Effector memory CD8-positive, alpha-beta T cell (primary cell): ENCODE results near the gene LGALS16.
A peak's percentile ranks its signal among the peaks of the same experiment; 100 is the strongest.
"Not testable (repeated sequence)": the region's sequence is repeated elsewhere in the genome, so short reads cannot be mapped to it uniquely, and the experiment has no call there.

Source experiments
- ATAC-seq: fragments of 150-1000 bp; cut with Tn5 transposase; replicated peaks from 2 replicates; pipeline ENCODE4 v1.10.0; 2021; ENCODE audit warnings: mild to moderate bottlenecking, moderate library complexity
- DNase-seq, 3 experiments: peaks; one replicate each; pipeline ENCODE4 v3.0.0; 2021
- H3K27ac Mint-ChIP-seq, 2 donors: one replicate each; pipeline ENCODE4 v1.8.0; 2022; ENCODE audit warnings: mild to moderate bottlenecking in 2 of 2, mixed read lengths in 2 of 2, moderate library complexity in 2 of 2
- H3K27me3 Mint-ChIP-seq, 2 donors: one replicate each; pipeline ENCODE4 v1.8.0; 2022; ENCODE audit warnings: mixed read lengths in 2 of 2
- H3K36me3 Mint-ChIP-seq: one replicate; pipeline ENCODE4 v1.8.0; 2022; ENCODE audit warnings: mild to moderate bottlenecking, moderate library complexity, mixed read lengths; ENCODE audit not compliant: insufficient read depth
- H3K4me1 Mint-ChIP-seq, 2 donors: one replicate each; pipeline ENCODE4 v1.8.0; 2022; ENCODE audit warnings: low read depth in 2 of 2, mixed read lengths in 2 of 2
- H3K4me3 Mint-ChIP-seq, 2 donors: one replicate each; pipeline ENCODE4 v1.8.0; 2022; ENCODE audit warnings: mild to moderate bottlenecking in 2 of 2, mixed read lengths in 2 of 2, moderate library complexity in 2 of 2
- H3K9me3 Mint-ChIP-seq, 2 donors: one replicate each; pipeline ENCODE4 v1.8.0; 2022; ENCODE audit warnings: mixed read lengths in 2 of 2

The LGALS16 gene

DNA sequence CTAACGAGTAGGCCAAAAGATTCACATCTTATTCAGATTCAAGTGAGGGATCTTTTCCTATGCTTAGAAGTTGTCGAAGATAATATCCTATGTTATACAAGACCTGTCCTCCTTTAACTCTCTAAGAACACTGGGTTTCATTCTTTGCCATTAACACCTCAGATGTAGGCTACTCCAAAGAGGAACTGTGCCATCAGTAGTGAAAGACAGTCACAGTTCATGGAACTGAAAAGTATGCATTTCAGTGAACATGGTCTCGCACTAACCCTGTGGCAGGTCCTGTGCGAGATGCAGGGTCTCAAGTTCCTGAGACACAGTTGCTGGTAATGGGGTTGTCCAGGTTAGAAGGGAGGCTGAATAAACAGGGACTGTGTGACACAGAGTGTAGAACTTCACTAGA is 4.1 kb downstream of the LGALS16 start:
- no peak for ATAC-seq
- no peak overlapping the region for H3K4me3 Mint-ChIP-seq
- H3K27ac Mint-ChIP-seq = no peak overlapping the region
- no peaks in the 10 kb centered on the region for H3K9me3 Mint-ChIP-seq
- H3K4me1 Mint-ChIP-seq = no peaks in the 10 kb centered on the region
- H3K36me3 Mint-ChIP-seq = no peaks in the 10 kb centered on the region
- DNase-seq = no peak
- peaks cover 55 to 67% of the 10 kb centered on the region in 2 donors for H3K27me3 Mint-ChIP-seq

DNA sequence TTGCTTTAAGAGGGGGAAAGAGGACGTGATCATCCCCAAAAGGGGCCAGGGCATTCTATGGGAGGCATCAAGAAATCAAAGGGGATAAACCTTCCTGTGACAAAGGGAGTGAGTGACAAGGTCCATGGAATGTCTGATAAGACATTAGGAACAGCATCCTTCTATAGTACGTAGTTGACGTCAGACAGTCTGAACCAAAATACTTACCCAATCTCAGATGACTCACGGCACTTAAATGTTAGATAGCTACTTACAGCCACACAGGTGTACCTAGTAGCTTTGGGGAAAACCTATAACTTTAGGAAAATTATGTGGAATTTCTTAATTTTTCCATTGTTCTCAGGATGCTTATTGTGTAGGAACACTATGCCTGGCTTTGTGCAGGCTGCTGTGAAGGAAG is 4.9 kb downstream of the LGALS16 start:
- Mint-ChIP-seq H3K27ac (no peak overlapping the region), H3K36me3 (no peaks in the 10 kb centered on the region), H3K27me3 (peaks cover 62 to 72% of the 10 kb centered on the region in 2 donors), H3K4me1 (no peaks in the 10 kb centered on the region), H3K9me3 (no peaks in the 10 kb centered on the region), H3K4me3 (no peak overlapping the region)
- ATAC-seq (no peak), DNase-seq (no peak)

DNA sequence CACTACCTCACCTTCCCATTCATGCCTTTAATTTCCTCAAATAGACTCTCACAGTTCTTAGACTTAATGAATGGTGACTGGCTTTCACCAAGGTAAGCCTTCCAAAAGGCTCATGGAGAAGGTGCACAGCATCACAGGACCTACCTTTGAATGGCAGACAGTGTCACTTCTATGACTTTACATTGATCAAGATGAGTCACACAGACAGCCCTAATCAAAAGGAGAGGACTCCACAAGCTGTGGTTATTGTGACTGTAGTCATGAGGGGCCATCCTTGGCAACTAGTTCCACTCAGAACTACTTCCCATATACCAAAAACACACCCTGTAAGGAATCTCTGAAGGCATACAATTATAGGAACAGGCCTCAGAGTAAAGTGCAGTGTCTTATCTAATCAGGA is 5.9 kb downstream of the LGALS16 start:
- H3K4me1 Mint-ChIP-seq = no peaks in the 10 kb centered on the region
- ATAC-seq (no peak), DNase-seq (no peak)
- no peak overlapping the region for H3K27ac Mint-ChIP-seq
- no peak overlapping the region for H3K4me3 Mint-ChIP-seq
- H3K9me3 Mint-ChIP-seq = no peaks in the 10 kb centered on the region
- peaks cover 62 to 72% of the 10 kb centered on the region in 2 donors for H3K27me3 Mint-ChIP-seq
- H3K36me3 Mint-ChIP-seq = no peaks in the 10 kb centered on the region

DNA sequence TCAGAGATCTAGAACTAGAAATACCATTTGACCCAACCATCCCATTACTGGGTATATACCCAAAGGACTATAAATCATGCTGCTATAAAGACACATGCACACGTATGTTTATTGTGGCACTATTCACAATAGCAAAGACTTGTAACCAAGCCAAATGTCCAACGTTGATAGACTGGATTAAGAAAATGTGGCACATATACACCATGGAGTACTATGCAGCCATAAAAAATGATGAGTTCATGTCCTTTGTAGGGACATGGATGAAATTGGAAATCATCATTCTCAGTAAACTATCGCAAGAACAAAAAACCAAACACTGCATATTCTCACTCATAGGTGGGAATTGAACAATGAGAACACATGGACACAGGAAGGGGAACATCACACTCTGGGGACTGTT is 14.1 kb downstream of the LGALS16 start:
- not testable (repeated sequence) for H3K9me3 Mint-ChIP-seq, H3K36me3 Mint-ChIP-seq, H3K4me3 Mint-ChIP-seq, H3K27ac Mint-ChIP-seq, DNase-seq, H3K4me1 Mint-ChIP-seq, ATAC-seq
- peaks cover 42 to 62% of the 10 kb centered on the region in 2 donors for H3K27me3 Mint-ChIP-seq

DNA sequence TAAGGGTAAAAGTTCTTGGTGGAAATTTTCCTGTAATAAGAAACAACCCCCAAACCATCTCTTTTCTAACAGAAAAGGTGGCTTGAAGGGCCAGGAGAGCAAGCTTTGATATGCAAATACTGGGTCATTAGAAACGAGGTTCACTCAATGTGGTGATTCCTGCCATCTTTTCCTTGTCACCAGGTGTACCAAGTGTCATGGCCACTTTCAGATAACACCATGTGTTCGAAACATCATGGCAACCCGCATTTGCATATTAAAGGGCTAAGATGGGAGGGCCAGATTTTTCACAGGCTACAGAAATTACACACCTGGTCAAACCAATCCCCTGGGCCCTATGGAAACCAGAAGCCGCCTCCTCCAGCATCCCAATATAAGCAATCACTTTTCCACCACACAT is 15.3 kb downstream of the LGALS16 start:
- Mint-ChIP-seq H3K27me3 (peaks cover 38 to 58% of the 10 kb centered on the region in 2 donors), H3K27ac (no peak overlapping the region), H3K4me1 (peaks cover 0 to 4% of the 10 kb centered on the region in 2 donors), H3K36me3 (no peaks in the 10 kb centered on the region), H3K9me3 (no peaks in the 10 kb centered on the region), H3K4me3 (no peak overlapping the region)
- DNase-seq (no peak), ATAC-seq (no peak)

DNA sequence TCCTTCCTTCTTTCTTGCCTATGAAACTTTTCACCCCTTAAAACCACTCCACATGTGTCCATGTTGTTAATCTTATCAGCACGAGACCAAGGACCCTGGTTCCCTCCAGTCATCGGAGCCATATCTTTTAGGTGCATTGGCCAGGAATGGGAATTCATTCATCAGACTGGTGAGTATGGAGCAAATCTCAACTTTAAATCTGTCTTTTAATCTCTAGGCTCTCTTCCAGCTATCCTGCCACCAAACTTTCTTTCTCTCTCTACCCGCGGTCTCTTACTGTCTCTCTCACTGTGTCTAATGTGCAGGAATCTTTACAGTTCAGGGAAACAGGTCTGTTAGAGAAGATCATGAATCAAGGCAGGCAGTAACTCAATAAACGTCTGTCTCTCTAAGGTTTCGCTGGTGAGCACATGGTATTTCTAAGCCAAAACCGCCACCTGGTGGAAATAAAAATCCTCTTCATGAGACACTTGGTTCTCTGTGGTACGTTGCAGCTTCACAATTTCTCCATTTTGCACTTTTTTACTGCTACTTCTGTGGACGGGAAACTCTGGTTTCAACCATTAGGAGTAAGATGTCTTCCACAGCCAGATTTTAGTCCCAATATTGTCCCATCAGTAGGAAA is 16.1 kb downstream of the LGALS16 start:
- ATAC-seq = peak; percentile 59
- no peak overlapping the region for H3K4me3 Mint-ChIP-seq
- no peaks in the 10 kb centered on the region for H3K9me3 Mint-ChIP-seq
- H3K36me3 Mint-ChIP-seq = no peaks in the 10 kb centered on the region
- H3K27me3 Mint-ChIP-seq = peaks cover 33 to 54% of the 10 kb centered on the region in 2 donors
- DNase-seq = peak; percentile 33 to 43 (median 34)
- H3K27ac Mint-ChIP-seq = no peak overlapping the region
- H3K4me1 Mint-ChIP-seq = peaks cover 0 to 4% of the 10 kb centered on the region in 2 donors

DNA sequence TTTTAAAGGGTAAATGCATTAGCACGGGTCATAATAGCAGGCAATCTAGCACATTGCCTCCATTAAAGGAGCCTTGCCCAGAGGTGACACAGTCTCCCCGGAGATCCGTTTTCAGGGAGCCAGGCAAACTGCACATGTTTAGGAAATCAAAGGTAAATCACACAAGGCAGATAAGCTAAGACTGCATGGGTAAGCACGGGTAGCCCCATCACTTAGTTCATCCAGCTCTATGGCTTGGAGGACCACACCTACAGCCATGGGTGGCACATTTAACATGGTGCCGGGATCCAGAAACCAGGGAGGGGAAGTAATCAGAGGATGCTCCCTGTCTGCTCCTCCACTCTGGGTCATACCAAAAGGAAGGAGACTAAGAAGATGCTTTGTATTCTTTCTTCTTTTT is 16.8 kb downstream of the LGALS16 start:
- H3K36me3 Mint-ChIP-seq = no peaks in the 10 kb centered on the region
- DNase-seq (no peak), ATAC-seq (no peak)
- H3K27me3 Mint-ChIP-seq = peaks cover 26 to 48% of the 10 kb centered on the region in 2 donors
- H3K4me1 Mint-ChIP-seq = peaks cover 0 to 4% of the 10 kb centered on the region in 2 donors
- H3K4me3 Mint-ChIP-seq = no peak overlapping the region
- no peak overlapping the region for H3K27ac Mint-ChIP-seq
- no peaks in the 10 kb centered on the region for H3K9me3 Mint-ChIP-seq

DNA sequence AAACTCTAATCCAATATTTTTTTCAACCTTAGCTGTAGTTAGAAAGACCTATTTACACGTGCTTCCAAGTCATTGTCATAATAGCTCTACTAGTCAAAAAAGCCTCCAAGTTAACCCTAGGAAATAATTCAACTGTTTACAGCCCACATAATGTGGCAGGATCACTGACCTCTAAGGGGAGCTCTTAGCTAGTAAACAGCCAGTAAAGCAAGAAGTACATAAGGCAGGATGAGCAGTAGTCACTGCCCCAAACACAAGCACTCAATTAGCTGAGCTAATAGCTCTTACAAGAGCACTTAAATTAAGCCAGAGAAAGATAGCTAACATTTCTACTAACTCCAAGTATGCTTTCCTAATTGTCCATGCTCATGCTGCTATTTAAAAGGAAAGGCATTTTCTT is 18.1 kb downstream of the LGALS16 start:
- H3K4me1 Mint-ChIP-seq = peaks cover 8 to 10% of the 10 kb centered on the region in 2 donors
- not testable (repeated sequence) for H3K36me3 Mint-ChIP-seq, DNase-seq, H3K27ac Mint-ChIP-seq, ATAC-seq, H3K4me3 Mint-ChIP-seq, H3K9me3 Mint-ChIP-seq
- peaks cover 25 to 44% of the 10 kb centered on the region in 2 donors for H3K27me3 Mint-ChIP-seq

DNA sequence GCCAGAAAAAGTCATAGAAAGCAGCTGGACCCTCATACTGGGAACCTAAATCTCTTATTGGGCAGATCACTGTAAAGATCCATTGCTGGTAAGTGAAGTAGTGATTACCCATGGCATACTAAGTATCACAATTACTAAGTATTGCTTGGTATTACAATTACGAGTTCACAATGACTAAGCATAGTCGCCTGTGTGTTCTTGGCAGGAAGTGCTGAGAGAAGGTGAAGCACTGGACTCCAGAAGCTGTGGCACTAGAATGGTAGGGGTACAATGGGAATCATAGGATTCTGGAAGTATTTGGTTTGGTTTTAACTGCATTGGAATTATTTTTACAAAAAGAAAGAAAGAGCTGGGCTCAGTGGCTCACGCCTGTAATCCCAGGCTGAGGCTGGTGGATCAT is 20.3 kb downstream of the LGALS16 start:
- peaks cover 18 to 19% of the 10 kb centered on the region in 2 donors for H3K4me1 Mint-ChIP-seq

DNA sequence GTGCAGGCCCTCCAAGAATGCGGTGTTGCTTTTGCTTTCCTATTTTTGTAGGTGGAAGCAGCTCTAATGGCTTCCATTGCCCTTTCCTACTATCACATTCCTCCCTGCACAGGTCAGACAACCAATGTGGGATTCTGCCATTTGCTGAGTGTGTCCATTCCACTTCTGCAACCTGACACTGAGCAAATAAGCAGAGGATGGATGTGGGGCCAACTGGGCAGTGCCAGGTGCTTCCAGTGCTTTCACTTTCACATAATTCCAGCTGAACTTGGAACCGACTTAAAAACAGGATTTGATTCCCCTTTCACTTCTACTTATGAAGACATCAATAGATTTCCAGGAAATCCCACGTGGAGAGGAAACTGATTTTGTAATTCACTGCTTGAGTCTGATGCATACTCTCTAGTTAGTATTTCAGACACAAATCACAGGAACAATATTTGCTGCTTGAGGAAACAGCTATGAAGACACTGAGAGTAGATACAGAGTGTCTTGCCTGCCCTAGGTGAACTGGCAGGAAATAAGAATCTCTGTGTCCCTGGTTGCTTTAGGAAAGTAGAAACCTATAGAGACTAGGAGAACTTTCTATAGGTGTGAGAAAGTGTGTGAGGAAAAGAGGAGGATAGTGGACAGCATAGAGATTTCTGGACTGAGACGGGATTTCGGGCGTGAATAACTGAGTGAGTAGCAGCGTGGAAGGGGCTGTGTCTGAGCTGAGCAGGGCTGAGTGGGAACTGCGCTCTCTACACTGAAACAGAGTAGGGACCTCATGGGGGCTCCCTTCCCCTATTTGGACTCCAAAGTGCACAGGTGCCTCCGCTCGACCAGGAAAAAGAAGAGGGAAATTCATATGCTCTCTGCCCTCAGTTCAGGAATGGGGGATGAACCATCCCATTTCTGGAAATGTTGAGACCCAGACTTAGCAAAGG is 22.5 kb downstream of the LGALS16 start:
- H3K36me3 Mint-ChIP-seq = no peaks in the 10 kb centered on the region
- ATAC-seq = no peak
- peak overlapping the region in 1 of 2 donors; percentile 12 for H3K27ac Mint-ChIP-seq
- peaks cover 15 to 19% of the 10 kb centered on the region in 2 donors for H3K4me1 Mint-ChIP-seq
- no peaks in the 10 kb centered on the region for H3K9me3 Mint-ChIP-seq
- peak overlapping the region; percentile 16 to 33 for H3K4me3 Mint-ChIP-seq
- H3K27me3 Mint-ChIP-seq = peaks cover 9 to 37% of the 10 kb centered on the region in 2 donors
- DNase-seq = no peak

More for the DNA sequence above, 20.3 kb downstream of the LGALS16 start:
- peaks cover 18 to 38% of the 10 kb centered on the region in 2 donors for H3K27me3 Mint-ChIP-seq
- no peaks in the 10 kb centered on the region for H3K36me3 Mint-ChIP-seq
- H3K9me3 Mint-ChIP-seq = no peaks in the 10 kb centered on the region
- no peak for DNase-seq
- ATAC-seq = no peak
- H3K4me3 Mint-ChIP-seq = no peak overlapping the region
- H3K27ac Mint-ChIP-seq = no peak overlapping the region

DNA sequence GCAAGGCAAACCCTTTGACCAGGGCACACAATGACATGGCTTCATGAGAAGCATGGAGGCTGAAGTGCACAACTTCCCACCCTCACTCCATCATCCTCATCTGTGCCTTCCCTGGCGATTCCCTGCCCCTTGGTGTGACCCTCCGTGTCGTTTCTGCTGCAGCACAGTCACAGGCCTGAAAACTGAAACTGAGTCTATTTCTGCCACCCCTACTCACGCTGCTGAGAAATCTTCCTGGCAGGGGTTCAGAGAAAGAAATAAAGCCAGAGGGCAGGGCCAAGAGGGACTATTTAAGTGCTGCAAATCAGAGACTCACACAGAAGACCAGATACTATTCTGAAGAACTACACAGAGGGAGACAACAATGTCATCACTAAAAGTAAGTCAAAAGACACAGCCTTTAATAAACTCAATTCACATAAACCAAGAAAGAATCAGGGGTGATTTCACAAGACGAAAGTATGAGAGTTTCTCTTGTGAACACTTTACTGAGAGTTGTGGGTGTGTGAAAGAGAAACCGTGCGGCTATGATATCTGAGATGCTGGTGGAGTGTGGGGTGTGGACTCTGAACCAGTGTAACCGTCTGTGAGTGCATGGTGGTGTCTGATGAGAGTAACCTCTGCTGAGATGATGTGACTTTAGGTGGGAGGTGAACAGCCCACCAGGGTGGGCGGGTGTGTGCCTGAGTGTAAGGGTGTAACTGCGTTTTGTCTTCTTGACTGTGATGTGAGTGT is 23.5 kb downstream of the LGALS16 start:
- Mint-ChIP-seq H3K36me3 (no peaks in the 10 kb centered on the region), H3K4me1 (peaks cover 15 to 19% of the 10 kb centered on the region in 2 donors), H3K27me3 (peaks cover 9 to 28% of the 10 kb centered on the region in 2 donors), H3K4me3 (peak overlapping the region; percentile 33 to 56), H3K27ac (peak overlapping the region; percentile 12 to 85), H3K9me3 (no peaks in the 10 kb centered on the region)
- DNase-seq (no peak), ATAC-seq (peak; percentile 68)

DNA sequence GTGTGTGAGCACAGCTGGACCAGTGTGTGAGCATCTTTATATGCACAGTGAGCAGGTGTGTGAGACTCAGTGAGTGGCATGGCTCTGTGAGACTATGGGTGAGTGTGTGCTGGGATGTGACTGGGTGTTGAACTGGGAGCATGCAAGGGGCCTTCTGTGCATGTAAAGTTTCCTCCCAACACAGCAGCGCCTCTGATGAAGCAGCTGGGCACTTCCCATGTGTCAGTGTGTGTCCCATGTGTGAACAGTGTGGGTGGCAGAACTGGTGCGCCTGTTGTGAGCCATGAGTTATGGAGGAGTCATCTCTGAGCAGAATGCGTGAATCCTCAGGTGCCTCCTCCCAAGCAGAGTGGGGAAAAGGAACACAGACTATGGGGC is 24.1 kb downstream of the LGALS16 start:
- DNase-seq (no peak), ATAC-seq (no peak)
- Mint-ChIP-seq H3K36me3 (no peaks in the 10 kb centered on the region), H3K9me3 (no peaks in the 10 kb centered on the region), H3K27ac (peak overlapping the region; percentile 12 to 85), H3K4me3 (peak overlapping the region; percentile 33 to 56), H3K27me3 (peaks cover 9 to 28% of the 10 kb centered on the region in 2 donors), H3K4me1 (peaks cover 15 to 19% of the 10 kb centered on the region in 2 donors)

DNA sequence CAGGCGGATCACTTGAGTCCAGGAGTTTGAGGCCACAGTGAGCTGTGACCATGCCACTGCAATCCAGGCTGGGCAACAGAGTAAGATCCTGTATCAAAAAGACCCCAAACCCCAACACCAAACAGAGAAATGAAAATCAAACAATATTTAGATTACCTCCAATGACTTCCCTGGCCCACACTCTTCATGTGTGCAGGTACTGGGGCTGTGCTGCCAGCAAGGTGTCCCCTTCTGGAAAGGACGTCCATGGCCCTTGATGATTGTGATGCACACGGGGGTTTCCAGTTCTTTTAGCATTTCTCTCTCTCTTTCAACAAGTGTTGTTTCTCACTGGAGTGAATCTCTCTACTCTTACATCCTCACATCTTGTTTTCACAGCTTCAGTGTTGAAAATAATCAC is 24.9 kb downstream of the LGALS16 start:
- H3K9me3 Mint-ChIP-seq = no peaks in the 10 kb centered on the region
- H3K4me1 Mint-ChIP-seq = peaks cover 15 to 19% of the 10 kb centered on the region in 2 donors
- ATAC-seq (no peak), DNase-seq (no peak)
- no peak overlapping the region for H3K27ac Mint-ChIP-seq
- H3K27me3 Mint-ChIP-seq = peaks cover 7 to 28% of the 10 kb centered on the region in 2 donors
- no peak overlapping the region for H3K4me3 Mint-ChIP-seq
- no peaks in the 10 kb centered on the region for H3K36me3 Mint-ChIP-seq
